ENCODE measurements around the gene HPS5. TPM values are rescaled to one million over a fixed set of nuclear protein-coding genes. Genes with fewer than 3 reads are reported as not detected.

HPS5 gene
- 17.0 and 21.3 TPM in 2 replicates for total RNA-seq (ENCODE audit: low replicate concordance)

DNA sequence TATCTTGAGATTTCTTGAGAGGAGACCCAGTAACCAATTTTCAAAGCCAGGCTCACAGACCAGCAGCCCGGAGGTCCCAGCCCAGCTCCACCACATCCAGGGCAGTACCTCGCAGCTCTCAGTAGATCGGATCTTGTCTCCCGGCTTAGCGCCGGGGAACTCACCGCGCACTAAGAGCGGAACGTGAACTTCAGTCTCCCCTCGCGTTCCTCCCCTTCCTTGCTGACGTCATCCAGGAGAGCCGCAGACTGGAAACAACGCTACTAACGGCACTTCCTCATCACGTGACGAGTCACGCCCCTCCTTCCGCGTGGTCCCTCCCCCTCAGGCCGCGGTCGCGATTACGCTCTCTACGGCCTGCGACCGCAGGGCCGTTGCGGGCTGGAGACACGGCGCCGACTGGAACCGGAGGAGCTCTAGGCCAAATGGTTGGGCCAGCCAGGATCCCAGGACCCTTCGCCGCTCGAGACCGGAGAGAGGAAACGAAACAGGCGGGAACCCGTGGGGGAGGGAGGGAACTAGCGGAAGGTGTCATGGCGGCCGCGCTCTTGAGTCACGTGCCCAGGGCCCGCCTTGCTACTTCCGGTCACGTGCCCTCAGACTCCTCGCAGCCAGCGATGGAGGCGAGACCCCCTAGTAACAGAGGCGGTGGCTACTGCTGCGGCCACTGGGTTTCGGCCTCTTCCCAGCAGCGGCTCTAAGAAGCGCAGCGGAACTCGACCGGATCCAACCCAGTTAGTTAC lies at the start of gene HPS5, which contains the start of gene GTF2H1:
TSS of gene HPS5 (minus strand) at position 172 of the 743 bp plus-strand sequence. CDS start 4,282 bp downstream, outside the sequence.
TSS of gene GTF2H1 (plus strand) at position 599 of the 743 bp plus-strand sequence. CDS start 10,508 bp downstream, outside the sequence.
- Histone ChIP-seq H3K27me3 (no peaks in the 10 kb centered on the region), H4K20me1 (ENCODE audit: low read depth) (peaks cover 5% of the 10 kb centered on the region), H3K9me3 (ENCODE audit: low read depth) (no peaks in the 10 kb centered on the region), H3K36me3 (no peaks in the 10 kb centered on the region), H3K4me2 (peak within 1 kb of the TSS; percentile 97), H3K4me1 (peaks cover 15% of the 10 kb centered on the region), H2AFZ (replicated peaks) (peak within 1 kb of the TSS; percentile 97), H3K9ac (peak within 1 kb of the TSS; percentile 92), H3F3A (ENCODE audit: low read depth) (no peaks in the 10 kb centered on the region), H3K79me2 (ENCODE audit: low read depth) (peaks cover 94% of the 10 kb centered on the region), H3K4me3 (peak within 1 kb of the TSS; percentile 76), H3K27ac (peak within 1 kb of the TSS; percentile 91)
- peak within 1 kb of the TSS; percentile 98 for H3K4me3 Mint-ChIP-seq
- no peak for TF ChIP-seq EZH2 (IDR thresholded peaks at IDR 0.05)
- TF ChIP-seq EZH2phosphoT487 (IDR thresholded peaks at IDR 0.05): no peak
- no peak for TF ChIP-seq CTCF (IDR thresholded peaks at IDR 0.05)
- H3K36me3 Mint-ChIP-seq: peaks cover 7% of the 10 kb centered on the region
- no peaks in the 10 kb centered on the region for H3K27me3 Mint-ChIP-seq (ENCODE audit: insufficient read depth, low read depth)
- DNase-seq (ENCODE audit: low spot score): peak; percentile 98
- peak within 1 kb of the TSS; percentile 99 for H3K27ac Mint-ChIP-seq
- H3K4me1 Mint-ChIP-seq: peaks cover 47% of the 10 kb centered on the region
- no peaks in the 10 kb centered on the region for H3K9me3 Mint-ChIP-seq

DNA sequence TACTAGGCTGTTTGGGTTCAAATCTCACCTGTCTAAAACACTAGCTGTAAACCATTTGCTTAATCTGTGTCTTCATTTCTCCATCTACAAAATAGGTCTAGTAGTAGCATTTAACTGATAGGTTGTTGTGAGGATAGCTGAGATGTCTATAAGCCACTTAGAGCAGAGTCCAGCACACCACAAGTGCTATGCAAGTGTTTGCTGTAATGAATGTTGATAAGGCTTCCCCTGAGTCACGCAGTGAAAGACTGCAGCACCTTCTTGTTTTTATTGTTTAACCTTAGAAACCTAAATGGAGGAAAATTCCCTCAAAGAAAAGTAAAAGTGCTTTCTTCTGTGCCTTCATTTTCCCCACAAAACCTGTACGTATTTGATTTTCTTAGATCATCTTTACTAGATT lies 49.3 kb upstream of the HPS5 start:
- Histone ChIP-seq H3K27me3 (no peaks in the 10 kb centered on the region), H3K36me3 (no peaks in the 10 kb centered on the region), H3K27ac (no peak overlapping the region), H3K4me1 (no peaks in the 10 kb centered on the region), H3K4me3 (no peak overlapping the region), H3K9me3 (ENCODE audit: low read depth) (no peaks in the 10 kb centered on the region), H4K20me1 (ENCODE audit: low read depth) (no peaks in the 10 kb centered on the region), H3K9ac (no peak overlapping the region), H3K79me2 (ENCODE audit: low read depth) (no peaks in the 10 kb centered on the region), H2AFZ (replicated peaks) (no peak overlapping the region), H3K4me2 (no peak overlapping the region), H3F3A (ENCODE audit: low read depth) (no peaks in the 10 kb centered on the region)
- no peaks in the 10 kb centered on the region for H3K9me3 Mint-ChIP-seq
- H3K36me3 Mint-ChIP-seq: peaks cover 2% of the 10 kb centered on the region
- TF ChIP-seq EZH2 (IDR thresholded peaks at IDR 0.05): no peak
- TF ChIP-seq EZH2phosphoT487 (IDR thresholded peaks at IDR 0.05): no peak
- no peak for TF ChIP-seq CTCF (IDR thresholded peaks at IDR 0.05)
- H3K27me3 Mint-ChIP-seq (ENCODE audit: insufficient read depth, low read depth): peaks cover 2% of the 10 kb centered on the region
- no peak overlapping the region for H3K27ac Mint-ChIP-seq
- no peak for DNase-seq (ENCODE audit: low spot score)
- H3K4me1 Mint-ChIP-seq: no peaks in the 10 kb centered on the region
- H3K4me3 Mint-ChIP-seq: no peak overlapping the region

DNA sequence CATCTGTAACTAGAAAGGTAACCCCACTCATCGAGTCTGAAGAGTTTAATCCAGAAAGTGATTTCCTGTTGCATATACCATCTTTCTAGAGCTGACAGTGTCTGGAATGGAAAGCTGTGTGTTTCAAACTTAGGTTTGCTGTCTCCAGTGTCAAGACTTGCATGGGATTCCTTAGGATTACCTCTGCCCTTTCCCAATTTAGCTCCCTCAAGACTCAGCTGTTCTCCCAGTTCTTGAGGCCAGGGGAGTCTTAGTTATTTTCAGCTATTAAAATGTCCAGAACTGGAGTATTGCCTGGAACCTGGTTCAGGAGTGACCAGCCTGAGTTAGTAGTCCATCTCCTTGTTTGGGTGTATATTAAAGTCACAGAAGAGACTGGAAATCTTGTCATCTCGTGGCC lies 47.5 kb upstream of the HPS5 start:
- H3K9me3 ChIP-seq (ENCODE audit: low read depth): no peaks in the 10 kb centered on the region
- Mint-ChIP-seq H3K27me3 (ENCODE audit: insufficient read depth, low read depth) (peaks cover 2% of the 10 kb centered on the region), H3K4me3 (no peak overlapping the region), H3K4me1 (no peaks in the 10 kb centered on the region), H3K27ac (no peak overlapping the region), H3K36me3 (peaks cover 2% of the 10 kb centered on the region), H3K9me3 (no peaks in the 10 kb centered on the region)
- H2AFZ ChIP-seq (replicated peaks): no peak overlapping the region
- no peak overlapping the region for H3K4me3 ChIP-seq
- H4K20me1 ChIP-seq (ENCODE audit: low read depth): no peaks in the 10 kb centered on the region
- TF ChIP-seq CTCF (IDR thresholded peaks at IDR 0.05) (no peak), EZH2phosphoT487 (IDR thresholded peaks at IDR 0.05) (no peak), EZH2 (IDR thresholded peaks at IDR 0.05) (no peak)
- DNase-seq (ENCODE audit: low spot score): no peak
- no peaks in the 10 kb centered on the region for H3K4me1 ChIP-seq
- no peak overlapping the region for H3K27ac ChIP-seq
- peak overlapping the region; percentile 32 for H3K9ac ChIP-seq
- H3K27me3 ChIP-seq: no peaks in the 10 kb centered on the region
- H3K79me2 ChIP-seq (ENCODE audit: low read depth): no peaks in the 10 kb centered on the region
- no peaks in the 10 kb centered on the region for H3K36me3 ChIP-seq
- H3F3A ChIP-seq (ENCODE audit: low read depth): no peaks in the 10 kb centered on the region
- H3K4me2 ChIP-seq: no peak overlapping the region

Measured in neural progenitor cell (in vitro differentiated cells).